AG04450 (cell line): ENCODE data around the gene KARS1. TPM values are rescaled to one million over a fixed set of nuclear protein-coding genes. Genes with fewer than 3 reads are reported as not detected.

ENCODE experiments used
- CTCF ChIA-PET: fragments of 300-600, 350-600 bp; formaldehyde crosslinking; extraction: SDS; loops from one replicate; lab custom pipeline; 2022; ENCODE audit warnings: antibody characterized with exemption, inconsistent platforms; lab: Charles Lee
- POLR2A ChIA-PET: fragments of 350-600 bp; formaldehyde crosslinking; extraction: SDS; loops from one replicate; lab custom pipeline; 2021; ENCODE audit warnings: antibody characterized with exemption, inconsistent platforms; lab: Yijun Ruan, JAX
- DNase-seq: peaks from one replicate; pipeline ENCODE4 v3.0.0-alpha.2; 2011; ENCODE audit warnings: low read depth, low spot score
- H3K27ac ChIP-seq: one replicate; pipeline ENCODE4 v1.5.1; 2012; ENCODE audit warnings: low read depth, low read length, control low read depth
- H3K27me3 ChIP-seq: one replicate; pipeline ENCODE4 v1.6.0; 2012; ENCODE audit warnings: low read length; ENCODE audit not compliant: control insufficient read depth, insufficient read depth
- H3K4me3 ChIP-seq: 2 replicates; pipeline ENCODE4 v1.5.1; 2011; ENCODE audit warnings: mild to moderate bottlenecking, low read depth, low read length, control low read depth
- H3K9me3 ChIP-seq: 2 replicates; pipeline ENCODE4 v1.5.1; 2012; ENCODE audit warnings: low read length; ENCODE audit not compliant: control insufficient read depth, insufficient read depth
- polyA plus RNA-seq: library from polyadenylated mRNA; depleted of rRNA; stranded (reverse); fragments of >200 nt; gene quantifications from 2 replicates; pipeline ENCODE4 v1.2.3, GENCODE V29; 2011
- TF ChIP-seq, protein P1 (sequence below): IDR thresholded peaks from 2 replicates; pipeline ENCODE4 v1.5.1; 2011; ENCODE audit warnings: low read depth, low read length, control low read depth, inconsistent platforms

Gene KARS1
- polyA plus RNA-seq, 1 experiment: 203 TPM

DNA sequence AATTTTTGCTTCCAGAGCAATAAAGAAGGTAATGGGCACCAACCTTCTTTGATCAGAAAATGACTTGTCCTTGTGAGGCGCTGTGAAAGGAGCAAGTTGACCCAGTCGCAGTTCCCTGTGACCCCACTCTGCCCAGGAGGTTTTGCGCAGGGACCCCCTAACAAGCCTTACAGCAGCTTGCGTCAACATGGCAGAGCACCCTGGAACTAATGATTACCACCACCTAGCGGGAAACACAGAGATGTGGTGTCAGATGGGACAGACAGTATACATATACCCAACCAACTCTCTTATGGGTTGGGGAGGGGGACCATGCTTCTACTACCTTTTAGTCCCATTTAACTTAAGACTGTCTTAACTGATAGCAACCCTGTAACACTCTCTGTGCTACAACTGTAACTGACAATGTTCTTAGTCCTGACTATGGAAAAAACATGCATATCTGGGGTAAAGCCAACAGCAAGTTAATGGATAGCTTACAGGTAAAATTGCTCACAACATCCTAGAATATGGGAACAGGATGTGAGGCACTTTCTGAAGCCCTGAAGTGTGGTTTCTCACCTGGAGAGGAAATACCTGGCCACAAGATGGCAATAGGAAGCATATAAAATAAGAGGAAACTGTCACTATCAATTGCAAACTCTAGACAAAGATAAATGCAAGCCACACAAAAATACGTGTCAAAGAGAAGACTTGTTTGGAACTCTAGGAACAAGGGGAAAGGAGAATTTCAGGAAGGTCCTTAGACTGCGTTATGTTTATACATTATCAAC lies 3.0 kb downstream of the KARS1 start:
- ChIA-PET CTCF (interaction anchor here (1.0 kb wide), 1 partner anchor 172 kb away, joined by 3 read pairs; no protein-coding TSS in a partner anchor), POLR2A (no interaction called here)
- Histone ChIP-seq H3K27me3 (no peaks in the 10 kb centered on the region), H3K27ac (no peak overlapping the region), H3K4me3 (no peak overlapping the region), H3K9me3 (peaks cover 7% of the 10 kb centered on the region; the same call in 1 of the 2 replicates)
- DNase-seq: no peak
- TF ChIP-seq, protein P1, sequence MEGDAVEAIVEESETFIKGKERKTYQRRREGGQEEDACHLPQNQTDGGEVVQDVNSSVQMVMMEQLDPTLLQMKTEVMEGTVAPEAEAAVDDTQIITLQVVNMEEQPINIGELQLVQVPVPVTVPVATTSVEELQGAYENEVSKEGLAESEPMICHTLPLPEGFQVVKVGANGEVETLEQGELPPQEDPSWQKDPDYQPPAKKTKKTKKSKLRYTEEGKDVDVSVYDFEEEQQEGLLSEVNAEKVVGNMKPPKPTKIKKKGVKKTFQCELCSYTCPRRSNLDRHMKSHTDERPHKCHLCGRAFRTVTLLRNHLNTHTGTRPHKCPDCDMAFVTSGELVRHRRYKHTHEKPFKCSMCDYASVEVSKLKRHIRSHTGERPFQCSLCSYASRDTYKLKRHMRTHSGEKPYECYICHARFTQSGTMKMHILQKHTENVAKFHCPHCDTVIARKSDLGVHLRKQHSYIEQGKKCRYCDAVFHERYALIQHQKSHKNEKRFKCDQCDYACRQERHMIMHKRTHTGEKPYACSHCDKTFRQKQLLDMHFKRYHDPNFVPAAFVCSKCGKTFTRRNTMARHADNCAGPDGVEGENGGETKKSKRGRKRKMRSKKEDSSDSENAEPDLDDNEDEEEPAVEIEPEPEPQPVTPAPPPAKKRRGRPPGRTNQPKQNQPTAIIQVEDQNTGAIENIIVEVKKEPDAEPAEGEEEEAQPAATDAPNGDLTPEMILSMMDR: no peak

DNA sequence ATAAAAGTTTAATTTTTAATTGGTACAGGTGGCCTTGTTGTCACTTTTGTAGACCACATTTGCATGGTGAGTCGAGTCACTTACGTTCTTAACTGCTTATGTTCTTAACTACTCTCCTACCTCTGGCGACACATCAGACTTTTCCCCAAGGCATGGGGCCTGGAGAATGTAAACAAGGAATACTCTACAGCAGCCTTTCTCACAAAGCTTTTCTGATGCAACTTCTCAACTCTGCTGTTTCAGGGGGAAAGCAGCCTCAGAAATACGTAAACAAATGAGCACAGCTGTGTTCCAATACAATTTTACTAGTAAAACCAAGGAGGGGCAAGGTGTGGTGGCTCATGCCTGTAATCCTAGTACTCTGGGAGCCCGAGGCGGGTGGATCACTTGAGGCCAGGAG lies 6.9 kb downstream of the KARS1 start:
- POLR2A ChIA-PET: interaction anchor here (1.0 kb wide), 1 partner anchor 114 kb away, joined by 3 read pairs; no protein-coding TSS in a partner anchor
- peak; percentile 55 for DNase-seq
- CTCF ChIA-PET: interaction anchor here (1.3 kb wide), 1 partner anchor 123 kb away, joined by 3 read pairs; no protein-coding TSS in a partner anchor
- TF ChIP-seq, protein P1: no peak
- Histone ChIP-seq H3K9me3 (no peaks in the 10 kb centered on the region), H3K27me3 (no peaks in the 10 kb centered on the region), H3K4me3 (no peak overlapping the region), H3K27ac (peak overlapping the region; percentile 80)

DNA sequence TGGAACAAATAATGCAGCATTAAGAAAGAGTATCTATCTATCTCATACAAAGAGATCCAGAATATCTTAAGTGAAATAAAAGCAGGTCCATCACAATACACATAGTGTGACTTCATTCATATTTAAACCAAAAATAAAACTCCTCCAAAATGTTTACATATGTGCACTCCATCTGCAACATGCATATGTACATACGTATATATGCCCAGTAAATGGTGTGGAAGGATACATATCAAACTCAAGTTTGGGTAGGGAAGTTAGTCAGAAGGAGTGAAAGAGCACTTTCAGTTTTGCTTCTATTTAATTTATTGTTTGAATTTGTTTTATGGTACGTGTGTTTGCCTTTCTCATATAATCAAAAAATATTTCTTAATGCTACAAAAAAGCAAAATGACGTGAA lies 12.4 kb downstream of the KARS1 start:
- POLR2A ChIA-PET: no interaction called here
- TF ChIP-seq, protein P1: no peak
- CTCF ChIA-PET: no interaction called here
- DNase-seq: no peak
- Histone ChIP-seq H3K9me3 (no peaks in the 10 kb centered on the region), H3K27me3 (no peaks in the 10 kb centered on the region), H3K4me3 (no peak overlapping the region), H3K27ac (no peak overlapping the region)

DNA sequence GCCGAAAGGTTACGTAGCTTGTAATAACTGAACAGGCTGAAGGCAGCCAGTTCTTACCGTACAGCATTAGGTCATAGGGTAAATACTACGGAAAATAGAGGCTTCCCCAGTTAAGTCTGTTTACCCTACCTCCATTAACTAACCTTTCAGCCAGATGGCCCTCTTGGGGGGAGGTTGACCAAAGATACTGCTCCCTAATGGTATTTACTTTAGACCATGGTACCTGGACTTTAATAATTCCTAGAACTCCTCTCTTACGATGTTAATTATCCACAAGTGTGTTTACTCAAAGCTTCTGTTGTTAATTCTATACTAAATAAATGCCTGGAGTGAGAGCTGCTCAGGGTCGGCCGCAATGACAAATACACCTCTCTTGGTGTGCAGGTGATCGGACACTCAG lies 14.6 kb downstream of the KARS1 start:
- Histone ChIP-seq H3K9me3 (no peaks in the 10 kb centered on the region), H3K27me3 (no peaks in the 10 kb centered on the region), H3K4me3 (no peak overlapping the region), H3K27ac (no peak overlapping the region)
- ChIA-PET CTCF (interaction anchor here (0.6 to 3.3 kb wide), 5 partner anchors 13 to 1981 kb away, joined by 3 to 9 read pairs (median 3); no protein-coding TSS in a partner anchor), POLR2A (interaction anchor here (0.6 kb wide), 1 partner anchor 144 kb away, joined by 4 read pairs; no protein-coding TSS in a partner anchor)
- no peak for DNase-seq
- TF ChIP-seq, protein P1: no peak

DNA sequence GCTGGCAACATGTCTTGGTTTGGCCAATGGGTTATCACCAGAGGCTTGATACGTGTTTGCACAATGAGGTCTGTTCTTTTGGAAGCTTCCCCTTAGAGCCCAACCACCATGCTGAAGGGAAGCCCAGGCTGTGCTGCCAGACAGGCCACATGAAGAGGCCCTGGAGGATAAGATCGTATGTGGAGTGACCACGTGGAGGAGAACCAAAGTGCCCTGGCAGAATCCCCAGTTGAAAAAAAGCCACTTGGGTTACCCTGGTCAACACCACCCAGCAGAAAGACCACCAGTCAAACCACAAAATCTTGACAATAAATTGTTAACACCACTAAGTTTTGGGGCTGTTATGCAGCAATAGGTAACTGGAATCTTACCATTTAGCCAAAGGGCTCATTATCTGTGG lies 17.4 kb downstream of the KARS1 start:
- POLR2A ChIA-PET: no interaction called here
- Histone ChIP-seq H3K27me3 (no peaks in the 10 kb centered on the region), H3K27ac (no peak overlapping the region), H3K9me3 (no peaks in the 10 kb centered on the region), H3K4me3 (no peak overlapping the region)
- TF ChIP-seq, protein P1: no peak
- DNase-seq: no peak
- CTCF ChIA-PET: interaction anchor here (0.9 kb wide), 1 partner anchor 9 kb away, joined by 3 read pairs; no protein-coding TSS in a partner anchor
